Liver (tissue), 9 donors: ENCODE results near the gene ARFRP1. TPM values are rescaled to one million over a fixed set of nuclear protein-coding genes. Genes with fewer than 3 reads are reported as not detected.

Experiments
- DNase-seq: peaks from one replicate; pipeline ENCODE4 v3.0.0-alpha.2; 2017; ENCODE audit warnings: low spot score
- H3K27ac ChIP-seq, 2 donors: one replicate each; pipeline ENCODE4 v1.7.0; 2013; ENCODE audit warnings: inconsistent platforms in 2 of 2, low read length in 2 of 2, control low read depth in 1 of 2, low read depth in 1 of 2, mild to moderate bottlenecking in 1 of 2
- H3K27me3 ChIP-seq, 4 donors: one replicate each; pipeline versions ENCODE4 v1.6.1 to v1.7.0; 2013; ENCODE audit warnings: low read length in 3 of 4, inconsistent platforms in 1 of 4, mild to moderate bottlenecking in 1 of 4, moderate library complexity in 1 of 4; ENCODE audit not compliant: control insufficient read depth in 4 of 4, insufficient read depth in 4 of 4
- H3K36me3 ChIP-seq, 4 donors: one replicate each; pipeline versions ENCODE4 v1.6.1 to v1.7.0; 2013; ENCODE audit warnings: low read length in 3 of 4, mild to moderate bottlenecking in 3 of 4, low read depth in 1 of 4, moderate library complexity in 1 of 4; ENCODE audit not compliant: control insufficient read depth in 4 of 4, insufficient read depth in 3 of 4
- H3K4me1 ChIP-seq, 4 donors: one replicate each; pipeline versions ENCODE4 v1.6.1 to v1.7.0; 2013; ENCODE audit warnings: low read length in 3 of 4, mild to moderate bottlenecking in 3 of 4, moderate library complexity in 1 of 4; ENCODE audit not compliant: control insufficient read depth in 4 of 4, insufficient read depth in 4 of 4
- H3K4me3 ChIP-seq, 3 donors: one replicate each; pipeline versions ENCODE4 v1.6.1 to v1.7.0; 2013; ENCODE audit warnings: low read length in 3 of 3, control low read depth in 1 of 3, low read depth in 1 of 3, mild to moderate bottlenecking in 1 of 3
- H3K9ac ChIP-seq, 2 donors: one replicate each; pipeline ENCODE4 v1.7.0; 2013; ENCODE audit warnings: low read length in 2 of 2, mild to moderate bottlenecking in 2 of 2, moderate library complexity in 2 of 2, control low read depth in 1 of 2, low read depth in 1 of 2
- H3K9me3 ChIP-seq, 4 donors: one replicate each; pipeline versions ENCODE4 v1.6.1 to v1.7.0; 2013; ENCODE audit warnings: low read length in 3 of 4; ENCODE audit not compliant: control insufficient read depth in 4 of 4
- CTCF ChIP-seq: fragments of 150-350 bp; IDR thresholded peaks from 2 replicates; pipeline ENCODE4 v1.5.1; 2017; ENCODE audit warnings: improper control_type of control experiment, low read depth, low read length; ENCODE audit not compliant: missing input control
- FOXA1 ChIP-seq: IDR thresholded peaks from 2 replicates; pipeline ENCODE4 v1.6.1; 2016; ENCODE audit warnings: antibody characterized with exemption
- FOXA2 ChIP-seq: IDR thresholded peaks from 2 replicates; pipeline ENCODE4 v1.6.1; 2016; ENCODE audit warnings: antibody characterized with exemption
- HNF4A ChIP-seq, 2 donors: conservative IDR thresholded peaks; 2 replicates each; pipeline ENCODE4 v1.6.1; 2016; ENCODE audit warnings: antibody characterized with exemption in 2 of 2, mild to moderate bottlenecking in 2 of 2
- HNF4G ChIP-seq: IDR thresholded peaks from 2 replicates; pipeline ENCODE4 v1.6.1; 2016; ENCODE audit warnings: antibody characterized with exemption
- JUND ChIP-seq, 2 donors: IDR thresholded peaks; 2 replicates each; pipeline ENCODE4 v1.6.1; 2016; ENCODE audit warnings: antibody characterized with exemption in 2 of 2
- RAD21 ChIP-seq, 2 donors: IDR thresholded peaks; 2 replicates each; pipeline ENCODE4 v1.6.1; 2016; ENCODE audit warnings: antibody characterized with exemption in 2 of 2, mild to moderate bottlenecking in 2 of 2
- SP1 ChIP-seq: IDR thresholded peaks from 2 replicates; pipeline ENCODE4 v1.6.1; 2018; ENCODE audit warnings: antibody characterized with exemption, mild to moderate bottlenecking
- TAF1 ChIP-seq: conservative IDR thresholded peaks from 2 replicates; pipeline ENCODE4 v1.6.1; 2016; ENCODE audit warnings: antibody characterized with exemption, mild to moderate bottlenecking
- YY1 ChIP-seq: IDR thresholded peaks from 2 replicates; pipeline ENCODE4 v1.6.1; 2016; ENCODE audit warnings: antibody characterized with exemption, mild to moderate bottlenecking
- ZBTB33 ChIP-seq: IDR thresholded peaks from 2 replicates; pipeline ENCODE4 v1.6.1; 2016; ENCODE audit warnings: antibody characterized with exemption
- WGBS: extraction: QIAGEN DNeasy Blood & Tissue Kit; methylation state at CpG from one replicate; pipeline ENCODE4 v1.1.7; 2013; 5-methylcytosine and 5-hydroxymethylcytosine counted together
- polyA plus RNA-seq, 2 donors: library from polyadenylated mRNA; stranded (reverse) in 1 of 2; unstranded in 1 of 2; fragments of 200-250 nt in 1 of 2; fragments of >200 nt in 1 of 2; fragmentation: Nextera tagmentation in 1 of 2; extraction: Ambion mirVana in 1 of 2; gene quantifications; one replicate each; pipeline versions ENCODE4 v1.2.1 to v1.2.3, GENCODE V29; 2013 to 2015
- total RNA-seq, 2 donors: library from RNA; depleted of rRNA; stranded (reverse); fragments of >200 nt; gene quantifications; one replicate each; pipeline ENCODE4 v1.2.3, GENCODE V29; 2014
- TF ChIP-seq, protein P1 (sequence below): IDR thresholded peaks from 2 replicates; pipeline ENCODE4 v1.6.1; 2016; ENCODE audit warnings: antibody characterized with exemption
- TF ChIP-seq, protein P2 (sequence below): IDR thresholded peaks from 2 replicates; pipeline ENCODE4 v1.6.1; 2016; ENCODE audit warnings: antibody characterized with exemption, mild to moderate bottlenecking
- donor health status: healthy.
- donor health status: healthy.
- donor health status: healthy.
- donor health status: healthy.
- donor health status: healthy.

The ARFRP1 gene
- total and polyA plus RNA-seq, 4 donors, result 14.2 to 26.9 (median 20.5) TPM

DNA sequence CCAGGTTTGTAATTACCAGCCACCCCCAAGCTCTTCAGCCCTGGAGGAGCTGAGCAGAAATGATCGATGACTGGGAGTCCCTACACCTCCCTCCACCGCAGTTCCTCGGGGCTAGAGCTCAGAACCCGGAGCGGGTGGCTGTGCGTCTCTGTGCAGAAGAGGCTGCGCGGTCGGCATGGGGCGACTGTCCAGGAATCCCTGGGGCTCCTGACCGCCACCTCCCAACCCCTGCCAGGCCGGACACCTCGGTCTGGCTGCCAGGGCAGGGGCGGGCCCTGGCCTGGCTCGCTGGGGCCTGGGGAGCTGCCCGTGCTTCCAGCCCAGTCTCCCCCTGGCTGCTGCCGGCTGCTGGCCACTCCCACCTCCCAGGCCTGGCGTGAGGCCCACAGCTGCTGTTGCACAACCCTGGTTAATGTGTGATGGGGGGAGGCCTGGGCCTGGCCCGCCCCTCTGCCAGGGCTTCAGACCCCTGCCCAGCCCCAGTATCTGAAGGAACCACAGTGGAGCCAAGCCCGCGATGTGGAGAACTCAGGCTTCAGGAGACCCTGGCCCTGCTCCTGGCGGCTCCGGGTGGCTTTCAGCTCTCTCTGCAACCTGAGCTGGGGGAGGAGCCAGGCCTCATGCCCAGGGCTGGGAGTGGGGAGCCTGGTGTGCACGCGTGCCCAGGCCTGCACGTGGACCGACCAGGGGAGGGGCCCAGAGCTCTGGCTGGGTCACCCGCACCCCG lies 33.0 kb upstream of the ARFRP1 start (continued):
- TF ChIP-seq ZBTB33 (no peak), SP1 (peak; percentile 79), JUND (IDR thresholded peaks at IDR 0.05) (no peak), TAF1 (no peak)
- TF ChIP-seq, protein P1, sequence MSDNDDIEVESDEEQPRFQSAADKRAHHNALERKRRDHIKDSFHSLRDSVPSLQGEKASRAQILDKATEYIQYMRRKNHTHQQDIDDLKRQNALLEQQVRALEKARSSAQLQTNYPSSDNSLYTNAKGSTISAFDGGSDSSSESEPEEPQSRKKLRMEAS, result peak; percentile 65

GRCh38 chr20:63740070-63740626 lies 32.4 kb upstream of the ARFRP1 start:
- WGBS, result under 1% methylated on average over 80 of the region's 80 CpGs
- Histone ChIP-seq H3K9me3 (no peaks in the 10 kb centered on the region), H3K27ac (peak overlapping the region; percentile 83 to 93), H3K9ac (no peak overlapping the region), H3K4me1 (peaks cover 10 to 72% (median 54%) of the 10 kb centered on the region in 4 donors), H3K4me3 (peak overlapping the region; percentile 42 to 88 (median 81)), H3K36me3 (no peaks in the 10 kb centered on the region), H3K27me3 (no peaks in the 10 kb centered on the region)
- peak; percentile 58 for DNase-seq
- no peak for TF ChIP-seq RAD21 (IDR thresholded peaks at IDR 0.05)
- TF ChIP-seq CTCF, result no peak
- TF ChIP-seq ZBTB33, result no peak

- H3K4me3 ChIP-seq, result peak within 1 kb of the TSS; percentile 69 to 91 (median 88)
- under 1% methylated on average over 136 of the region's 136 CpGs for WGBS
- no peak for TF ChIP-seq RAD21 (IDR thresholded peaks at IDR 0.05)
- peak; percentile 45 for TF ChIP-seq HNF4G
- TF ChIP-seq FOXA1, result no peak
- no peak for TF ChIP-seq FOXA2
- peak; percentile 74 to 78 for TF ChIP-seq HNF4A (conservative IDR thresholded peaks at IDR 0.05)
- TF ChIP-seq, protein P2, sequence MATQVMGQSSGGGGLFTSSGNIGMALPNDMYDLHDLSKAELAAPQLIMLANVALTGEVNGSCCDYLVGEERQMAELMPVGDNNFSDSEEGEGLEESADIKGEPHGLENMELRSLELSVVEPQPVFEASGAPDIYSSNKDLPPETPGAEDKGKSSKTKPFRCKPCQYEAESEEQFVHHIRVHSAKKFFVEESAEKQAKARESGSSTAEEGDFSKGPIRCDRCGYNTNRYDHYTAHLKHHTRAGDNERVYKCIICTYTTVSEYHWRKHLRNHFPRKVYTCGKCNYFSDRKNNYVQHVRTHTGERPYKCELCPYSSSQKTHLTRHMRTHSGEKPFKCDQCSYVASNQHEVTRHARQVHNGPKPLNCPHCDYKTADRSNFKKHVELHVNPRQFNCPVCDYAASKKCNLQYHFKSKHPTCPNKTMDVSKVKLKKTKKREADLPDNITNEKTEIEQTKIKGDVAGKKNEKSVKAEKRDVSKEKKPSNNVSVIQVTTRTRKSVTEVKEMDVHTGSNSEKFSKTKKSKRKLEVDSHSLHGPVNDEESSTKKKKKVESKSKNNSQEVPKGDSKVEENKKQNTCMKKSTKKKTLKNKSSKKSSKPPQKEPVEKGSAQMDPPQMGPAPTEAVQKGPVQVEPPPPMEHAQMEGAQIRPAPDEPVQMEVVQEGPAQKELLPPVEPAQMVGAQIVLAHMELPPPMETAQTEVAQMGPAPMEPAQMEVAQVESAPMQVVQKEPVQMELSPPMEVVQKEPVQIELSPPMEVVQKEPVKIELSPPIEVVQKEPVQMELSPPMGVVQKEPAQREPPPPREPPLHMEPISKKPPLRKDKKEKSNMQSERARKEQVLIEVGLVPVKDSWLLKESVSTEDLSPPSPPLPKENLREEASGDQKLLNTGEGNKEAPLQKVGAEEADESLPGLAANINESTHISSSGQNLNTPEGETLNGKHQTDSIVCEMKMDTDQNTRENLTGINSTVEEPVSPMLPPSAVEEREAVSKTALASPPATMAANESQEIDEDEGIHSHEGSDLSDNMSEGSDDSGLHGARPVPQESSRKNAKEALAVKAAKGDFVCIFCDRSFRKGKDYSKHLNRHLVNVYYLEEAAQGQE, result peak; percentile 37
- peak; percentile 48 for TF ChIP-seq YY1
- no peak for TF ChIP-seq CTCF
- TF ChIP-seq TAF1, result no peak
- no peak for TF ChIP-seq JUND (IDR thresholded peaks at IDR 0.05)
Observed at GRCh38 chr20:63739130-63740069, 31.6 kb upstream of the ARFRP1 start, which contains the start of gene SLC2A4RG. Gene SLC2A4RG (plus strand): TSS chr20:63739776. CDS start chr20:63739913, 137 bp downstream.

More at GRCh38 chr20:63739130-63740069, 31.6 kb upstream of the ARFRP1 start, which contains the start of gene SLC2A4RG:
- no peaks in the 10 kb centered on the region for H3K27me3 ChIP-seq
- H3K9ac ChIP-seq, result peak within 1 kb of the TSS; percentile 38 to 55
- DNase-seq, result peak; percentile 84
- H3K27ac ChIP-seq, result peak within 1 kb of the TSS; percentile 83 to 93
- H3K9me3 ChIP-seq, result no peaks in the 10 kb centered on the region
- peaks cover 10 to 80% (median 53%) of the 10 kb centered on the region in 4 donors for H3K4me1 ChIP-seq
- H3K36me3 ChIP-seq, result no peaks in the 10 kb centered on the region
